H9 (cell line): ENCODE data around the gene AEBP2. TPM values are rescaled to one million over a fixed set of nuclear protein-coding genes. Genes with fewer than 3 reads are reported as not detected.
A peak's percentile ranks its signal among the peaks of the same experiment; 100 is the strongest.

Experiments used
- DNase-seq: peaks from one replicate; pipeline ENCODE4 v3.0.0-alpha.2; 2017
- H2AFZ ChIP-seq: one replicate; pipeline ENCODE4 v1.6.1; 2013; ENCODE audit warnings: mild to moderate bottlenecking, low read length, control low read depth, moderate library complexity
- H2AK5ac ChIP-seq: 2 replicates; pipeline ENCODE4 v1.6.1; 2013; ENCODE audit warnings: low read length, control low read depth, mixed read lengths; ENCODE audit not compliant: insufficient read length
- H2BK120ac ChIP-seq: one replicate; pipeline ENCODE4 v1.6.1; 2013; ENCODE audit warnings: low read depth, mild to moderate bottlenecking, low read length, control low read depth, inconsistent platforms; ENCODE audit not compliant: poor library complexity, severe bottlenecking
- H2BK12ac ChIP-seq: 2 replicates; pipeline ENCODE4 v1.6.1; 2013; ENCODE audit warnings: low read length, control low read depth, mixed read lengths, low read depth; ENCODE audit not compliant: insufficient read length
- H2BK15ac ChIP-seq: 2 replicates; pipeline ENCODE4 v1.6.1; 2013; ENCODE audit warnings: low read depth, low read length, control low read depth
- H2BK20ac ChIP-seq: one replicate; pipeline ENCODE4 v1.6.1; 2013; ENCODE audit warnings: low read depth, mild to moderate bottlenecking, low read length, control low read depth, inconsistent platforms; ENCODE audit not compliant: poor library complexity, severe bottlenecking
- H2BK5ac ChIP-seq: 2 replicates; pipeline ENCODE4 v1.6.1; 2013; ENCODE audit warnings: low read length, control low read depth, mixed read lengths; ENCODE audit not compliant: insufficient read length
- H3K14ac ChIP-seq: 2 replicates; pipeline ENCODE4 v1.6.1; 2013; ENCODE audit warnings: low read length, control low read depth; ENCODE audit not compliant: insufficient read depth
- H3K18ac ChIP-seq: 2 replicates; pipeline ENCODE4 v1.6.1; 2013; ENCODE audit warnings: low read depth, mild to moderate bottlenecking, mixed read lengths, low read length, control low read depth; ENCODE audit not compliant: insufficient read length
- H3K23ac ChIP-seq: 2 replicates; pipeline ENCODE4 v1.6.1; 2013; ENCODE audit warnings: low read length, control low read depth, mixed read lengths, low read depth; ENCODE audit not compliant: insufficient read length
- H3K23me2 ChIP-seq: 2 replicates; pipeline ENCODE4 v1.6.1; 2013; ENCODE audit warnings: low read depth, mild to moderate bottlenecking, mixed read lengths, low read length, control low read depth; ENCODE audit not compliant: insufficient read length, poor library complexity, severe bottlenecking
- H3K27ac ChIP-seq: 2 replicates; pipeline ENCODE4 v1.5.1; 2013; ENCODE audit warnings: low read length, control low read depth, mixed read lengths, low read depth; ENCODE audit not compliant: insufficient read length
- H3K27me3 ChIP-seq: 2 replicates; pipeline ENCODE4 v1.6.1; 2013; ENCODE audit warnings: low read length, control low read depth, inconsistent platforms; ENCODE audit not compliant: insufficient read depth
- H3K4ac ChIP-seq: 2 replicates; pipeline ENCODE4 v1.6.1; 2013; ENCODE audit warnings: low read depth, mild to moderate bottlenecking, control low read depth, inconsistent platforms, low read length, moderate library complexity
- H3K4me1 ChIP-seq: 2 replicates; pipeline ENCODE4 v1.6.1; 2013; ENCODE audit warnings: low read length, control low read depth, inconsistent platforms; ENCODE audit not compliant: insufficient read depth
- H3K4me2 ChIP-seq: 2 replicates; pipeline ENCODE4 v1.6.1; 2013; ENCODE audit warnings: low read length, control low read depth, mixed read lengths; ENCODE audit not compliant: insufficient read length, insufficient read depth
- H3K56ac ChIP-seq: 2 replicates; pipeline ENCODE4 v1.6.1; 2013; ENCODE audit warnings: low read depth, mild to moderate bottlenecking, mixed read lengths, low read length, control low read depth; ENCODE audit not compliant: insufficient read length
- H3K79me1 ChIP-seq: 2 replicates; pipeline ENCODE4 v1.6.1; 2013; ENCODE audit warnings: low read depth, mild to moderate bottlenecking, moderate library complexity, low read length, control low read depth, inconsistent platforms; ENCODE audit not compliant: insufficient read depth, poor library complexity, severe bottlenecking
- H3K79me2 ChIP-seq: 2 replicates; pipeline ENCODE4 v1.6.1; 2013; ENCODE audit warnings: low read length, control low read depth, inconsistent platforms; ENCODE audit not compliant: insufficient read depth
- H3K9ac ChIP-seq: 2 replicates; pipeline ENCODE4 v1.6.1; 2013; ENCODE audit warnings: low read length, control low read depth, mixed read lengths; ENCODE audit not compliant: insufficient read length; ENCODE audit errors: extremely low read depth
- H3K9me3 ChIP-seq: one replicate; pipeline ENCODE4 v1.6.1; 2013; ENCODE audit warnings: low read depth, low read length, inconsistent platforms; ENCODE audit not compliant: control insufficient read depth
- H3T11ph ChIP-seq: one replicate; pipeline ENCODE4 v1.6.1; 2013; ENCODE audit warnings: mild to moderate bottlenecking, low read length, control low read depth, inconsistent platforms
- H4K20me1 ChIP-seq: one replicate; pipeline ENCODE4 v1.6.1; 2013; ENCODE audit not compliant: control insufficient read depth, insufficient read length, insufficient read depth
- H4K5ac ChIP-seq: 2 replicates; pipeline ENCODE4 v1.6.1; 2013; ENCODE audit warnings: low read depth, mild to moderate bottlenecking, mixed read lengths, low read length, control low read depth; ENCODE audit not compliant: insufficient read length
- H4K8ac ChIP-seq: replicated peaks from 2 replicates; pipeline ENCODE4 v1.6.1; 2013; ENCODE audit warnings: low read length, control low read depth, mixed read lengths, low read depth; ENCODE audit not compliant: insufficient read length
- H4K91ac ChIP-seq: 2 replicates; pipeline ENCODE4 v1.6.1; 2013; ENCODE audit warnings: low read depth, mild to moderate bottlenecking, moderate library complexity, mixed read lengths, low read length, control low read depth; ENCODE audit not compliant: insufficient read length
- H3K27ac Mint-ChIP-seq, 3 experiments: 2 replicates in 2 of 3; 3 replicates in 1 of 3; pipeline ENCODE4 v1.8.0; 2020 to 2021; ENCODE audit warnings: mixed read lengths in 3 of 3, mild to moderate bottlenecking in 1 of 3, moderate library complexity in 1 of 3
- H3K27me3 Mint-ChIP-seq: 2 replicates; pipeline ENCODE4 v1.8.0; 2021; ENCODE audit warnings: low read depth, mild to moderate bottlenecking, moderate library complexity, mixed read lengths
- H3K36me3 Mint-ChIP-seq, 3 experiments: 2 replicates in 2 of 3; 3 replicates in 1 of 3; pipeline ENCODE4 v1.8.0; 2020 to 2021; ENCODE audit warnings: low read depth in 3 of 3, mixed read lengths in 3 of 3; ENCODE audit not compliant: insufficient read depth in 1 of 3
- H3K4me1 Mint-ChIP-seq, 2 experiments: 2 replicates each; pipeline ENCODE4 v1.8.0; 2020; ENCODE audit warnings: mixed read lengths in 2 of 2
- H3K4me3 Mint-ChIP-seq, 2 experiments: 2 replicates in 1 of 2; 3 replicates in 1 of 2; pipeline ENCODE4 v1.8.0; 2020 to 2021; ENCODE audit warnings: mild to moderate bottlenecking in 2 of 2, mixed read lengths in 2 of 2, moderate library complexity in 1 of 2
- H3K9me3 Mint-ChIP-seq, 2 experiments: 2 replicates in 1 of 2; 3 replicates in 1 of 2; pipeline ENCODE4 v1.8.0; 2020; ENCODE audit warnings: mild to moderate bottlenecking in 2 of 2, mixed read lengths in 2 of 2, moderate library complexity in 1 of 2
- WGBS: extraction: QIAGEN DNeasy Blood & Tissue Kit; methylation state at CpG from one replicate; pipeline ENCODE4 v1.1.7; 2013; ENCODE audit warnings: missing lambda C conversion rate, low lambda C conversion rate, mixed read lengths; ENCODE audit not compliant: insufficient read length; ENCODE audit errors: extremely low coverage; 5-methylcytosine and 5-hydroxymethylcytosine counted together
- total RNA-seq: library from RNA; stranded (reverse); gene quantifications from 2 replicates; pipeline ENCODE4 v1.2.1, GENCODE V29; 2021
- TF ChIP-seq, protein P1 (sequence below): fragments of 200-600 bp; sonication (generic); conservative IDR thresholded peaks from 3 replicates; pipeline ENCODE4 v1.8.0; 2021; ENCODE audit warnings: antibody characterized with exemption, mild to moderate bottlenecking

AEBP2 gene
- total RNA-seq, 1 experiment from 2014 or later: 82.8 TPM

GRCh38 chr12:19546611-19547162, 107.4 kb downstream of the AEBP2 start:
- no peak for DNase-seq
- Histone ChIP-seq H3K56ac (no peak overlapping the region), H2BK15ac (no peak overlapping the region), H4K8ac (no peak overlapping the region), H3K27me3 (no peaks in the 10 kb centered on the region), H3K79me2 (no peaks in the 10 kb centered on the region), H2BK12ac (no peak overlapping the region), H2BK5ac (no peak overlapping the region), H2BK20ac (no peak overlapping the region), H3K27ac (no peak overlapping the region), H3K4ac (no peak overlapping the region), H4K5ac (no peak overlapping the region), H3K14ac (no peak overlapping the region), H3K23ac (no peak overlapping the region), H3K9me3 (no peaks in the 10 kb centered on the region), H3K4me2 (no peak overlapping the region), H3T11ph (no peak overlapping the region), H3K18ac (no peak overlapping the region), H2AFZ (no peak overlapping the region), H3K23me2 (no peaks in the 10 kb centered on the region), H2BK120ac (no peak overlapping the region), H4K20me1 (no peaks in the 10 kb centered on the region), H3K4me1 (no peaks in the 10 kb centered on the region), H3K9ac (no peak overlapping the region), H3K79me1 (no peaks in the 10 kb centered on the region), H2AK5ac (no peak overlapping the region), H4K91ac (no peak overlapping the region)
- no peaks in the 10 kb centered on the region for H3K36me3 Mint-ChIP-seq
- H3K27me3 Mint-ChIP-seq: no peaks in the 10 kb centered on the region
- TF ChIP-seq, protein P1, sequence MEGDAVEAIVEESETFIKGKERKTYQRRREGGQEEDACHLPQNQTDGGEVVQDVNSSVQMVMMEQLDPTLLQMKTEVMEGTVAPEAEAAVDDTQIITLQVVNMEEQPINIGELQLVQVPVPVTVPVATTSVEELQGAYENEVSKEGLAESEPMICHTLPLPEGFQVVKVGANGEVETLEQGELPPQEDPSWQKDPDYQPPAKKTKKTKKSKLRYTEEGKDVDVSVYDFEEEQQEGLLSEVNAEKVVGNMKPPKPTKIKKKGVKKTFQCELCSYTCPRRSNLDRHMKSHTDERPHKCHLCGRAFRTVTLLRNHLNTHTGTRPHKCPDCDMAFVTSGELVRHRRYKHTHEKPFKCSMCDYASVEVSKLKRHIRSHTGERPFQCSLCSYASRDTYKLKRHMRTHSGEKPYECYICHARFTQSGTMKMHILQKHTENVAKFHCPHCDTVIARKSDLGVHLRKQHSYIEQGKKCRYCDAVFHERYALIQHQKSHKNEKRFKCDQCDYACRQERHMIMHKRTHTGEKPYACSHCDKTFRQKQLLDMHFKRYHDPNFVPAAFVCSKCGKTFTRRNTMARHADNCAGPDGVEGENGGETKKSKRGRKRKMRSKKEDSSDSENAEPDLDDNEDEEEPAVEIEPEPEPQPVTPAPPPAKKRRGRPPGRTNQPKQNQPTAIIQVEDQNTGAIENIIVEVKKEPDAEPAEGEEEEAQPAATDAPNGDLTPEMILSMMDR: no peak
- H3K9me3 Mint-ChIP-seq: no peaks in the 10 kb centered on the region
- 0 out of 7 replicates have a peak overlapping the region, but pooled peaks of 2 of the 3 experiments have one; percentile 24 to 51 for H3K27ac Mint-ChIP-seq
- peaks cover 11 to 13% of the 10 kb centered on the region in 2 experiments for H3K4me1 Mint-ChIP-seq
- no CpG with 5 or more reads among the region's 7 CpGs for WGBS
- H3K4me3 Mint-ChIP-seq: no peak overlapping the region
